GM12873 (cell line): ENCODE measurements around the gene UBE2QL1.

Experiments used
- CTCF ChIP-seq: IDR thresholded peaks from 2 replicates; pipeline ENCODE4 v1.5.1; 2012; ENCODE audit warnings: low read depth, mild to moderate bottlenecking, moderate library complexity, low read length, control low read depth; ENCODE audit not compliant: insufficient read depth; ENCODE audit errors: missing control alignments

The UBE2QL1 gene

DNA sequence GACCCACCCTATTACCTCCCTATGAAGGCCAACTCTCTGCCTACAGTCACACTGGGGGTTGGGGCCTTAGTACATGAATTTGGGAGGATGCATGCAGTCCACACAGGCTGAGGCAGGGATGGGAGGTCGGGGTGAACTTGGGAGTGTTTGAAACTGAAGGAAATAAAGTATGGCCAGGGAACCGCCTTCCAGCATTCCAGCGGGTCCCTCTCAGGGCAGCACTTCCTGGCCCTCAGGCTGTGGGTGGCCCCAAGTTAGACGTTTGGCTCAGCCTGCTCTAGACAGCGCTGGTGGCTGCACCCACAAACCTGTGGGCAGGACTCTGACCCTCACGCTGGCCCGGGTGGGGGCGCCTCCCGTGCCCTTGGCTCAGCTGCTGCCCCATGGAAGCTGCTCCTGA, 74.3 kb downstream of the UBE2QL1 start:
- TF ChIP-seq CTCF: no peak

DNA sequence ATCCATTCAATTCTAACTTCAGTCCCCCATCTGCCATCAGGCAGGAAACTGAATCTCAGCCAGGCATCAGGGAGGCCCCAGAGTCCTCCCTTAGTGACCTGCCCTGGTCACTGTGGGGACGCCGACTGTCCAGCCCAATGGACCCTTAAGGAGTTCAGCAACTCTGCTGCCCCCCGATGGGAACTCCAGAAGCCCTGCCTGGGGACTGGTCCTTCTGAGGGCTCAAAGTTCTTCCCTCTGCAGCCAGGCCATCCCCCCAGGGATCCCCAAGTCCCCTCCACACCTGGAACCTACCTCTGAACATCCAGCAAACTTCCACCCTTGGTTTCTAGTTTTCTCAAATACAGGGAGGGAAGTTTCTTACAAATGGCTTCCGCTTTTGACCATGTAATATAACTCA, 76.8 kb downstream of the UBE2QL1 start:
- no peak for TF ChIP-seq CTCF

- TF ChIP-seq CTCF: peak; percentile 53
Measured at GRCh38 chr5:6525910-6526309, 77.3 kb downstream of the UBE2QL1 start.

GRCh38 chr5:6527749-6528455, 79.2 kb downstream of the UBE2QL1 start:
- TF ChIP-seq CTCF: no peak

GRCh38 chr5:6535594-6535993, 86.9 kb downstream of the UBE2QL1 start:
- no peak for TF ChIP-seq CTCF

DNA sequence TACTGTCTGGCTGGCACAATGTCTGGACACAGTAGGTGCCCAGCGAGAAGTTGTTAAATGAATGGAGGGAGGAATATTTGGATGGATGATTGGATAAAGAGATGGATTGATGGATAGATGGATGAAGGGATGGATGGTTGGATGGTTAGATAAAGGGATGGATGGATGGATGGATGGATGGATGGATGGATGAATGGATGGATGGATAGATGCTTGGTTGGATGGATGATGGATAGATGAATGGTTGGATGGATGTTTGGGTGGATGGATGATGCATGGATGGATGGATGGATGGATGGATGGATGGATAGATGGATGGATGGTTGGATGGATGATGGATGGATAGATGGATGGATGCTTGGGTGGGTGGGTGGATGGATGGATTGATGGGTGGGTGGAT, 90.4 kb downstream of the UBE2QL1 start:
- TF ChIP-seq CTCF: no peak

DNA sequence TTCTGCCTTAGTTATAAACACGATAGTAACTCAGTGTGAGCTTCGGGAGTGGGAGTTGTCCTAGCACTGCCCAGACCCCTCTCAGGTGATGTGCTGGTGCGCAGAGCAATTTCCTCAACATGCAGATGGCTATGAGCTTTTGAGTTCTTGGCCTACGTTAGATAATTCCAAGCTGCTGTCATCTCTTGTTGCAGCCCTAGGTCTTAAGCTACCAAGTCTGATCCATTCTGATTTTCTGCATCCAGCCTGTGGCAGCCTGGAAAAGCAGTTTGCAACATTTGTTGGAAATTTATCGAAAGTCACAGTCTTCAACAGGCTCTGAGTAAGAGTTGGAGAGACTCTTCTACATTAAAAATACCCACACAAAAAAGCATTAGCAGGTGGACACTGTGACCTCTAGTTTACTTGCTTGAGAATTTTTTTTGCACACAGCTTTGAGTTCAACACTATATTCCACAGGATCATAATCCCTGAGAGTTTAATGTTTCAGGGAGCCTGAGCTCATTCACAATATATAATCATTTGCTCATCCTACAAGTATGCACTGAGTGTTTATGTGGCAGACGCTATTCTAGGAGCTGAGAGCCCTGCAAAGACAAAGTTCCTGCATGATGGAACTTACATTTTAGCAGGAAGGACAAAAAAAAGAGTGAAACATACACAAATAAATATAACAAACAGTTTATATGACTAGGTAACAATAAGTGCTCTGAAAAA, 91.6 kb downstream of the UBE2QL1 start:
- no peak for TF ChIP-seq CTCF
